ENCODE data around the gene TEDC1.
A peak's percentile ranks its signal among the peaks of the same experiment; 100 is the strongest.

- TF ChIP-seq POLR2AphosphoS5 (IDR thresholded peaks at IDR 0.05; ENCODE audit: borderline replicate concordance, low read depth, low read length), result peak; percentile 81; the same call in 1 of the 2 replicates
- no peak for TF ChIP-seq EZH2 (IDR thresholded peaks at IDR 0.05)
Measured at GRCh38 chr14:105486974-105487448, 4.0 kb upstream of the TEDC1 start.
